Measurements from ENCODE around the gene SLC25A33.
A peak's percentile ranks its signal among the peaks of the same experiment; 100 is the strongest.

SLC25A33 gene

DNA sequence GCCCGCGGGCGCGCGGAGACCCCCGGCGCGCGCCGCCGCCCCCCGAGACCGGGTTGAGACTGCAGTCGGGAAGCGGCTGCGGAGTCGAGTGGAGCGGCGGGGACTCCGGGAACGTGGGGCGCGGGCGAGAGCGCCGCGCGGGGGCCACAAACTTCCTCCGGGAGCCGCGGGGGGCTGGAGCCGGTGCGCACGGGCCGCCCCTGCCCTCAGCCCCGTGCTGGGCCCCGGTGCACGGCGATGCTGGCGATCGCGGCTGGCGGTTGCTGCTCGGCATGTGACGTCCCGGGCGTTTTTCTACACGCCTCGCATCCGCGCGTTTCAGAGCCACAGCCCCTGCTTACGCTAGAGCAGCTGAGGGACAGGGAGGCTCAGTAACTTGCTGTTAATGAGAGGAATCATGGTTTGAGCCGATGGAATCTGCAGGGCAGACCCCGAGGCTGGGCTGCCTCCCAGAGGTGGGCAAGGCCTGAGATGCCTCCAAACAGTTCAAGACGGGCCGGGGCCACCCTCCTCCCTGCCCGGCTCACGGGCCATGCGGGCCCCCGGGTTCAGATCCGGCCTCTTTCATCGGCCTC lies 50.0 kb downstream of the SLC25A33 start:
- peak; percentile 27 to 32 for DNase-seq

DNA sequence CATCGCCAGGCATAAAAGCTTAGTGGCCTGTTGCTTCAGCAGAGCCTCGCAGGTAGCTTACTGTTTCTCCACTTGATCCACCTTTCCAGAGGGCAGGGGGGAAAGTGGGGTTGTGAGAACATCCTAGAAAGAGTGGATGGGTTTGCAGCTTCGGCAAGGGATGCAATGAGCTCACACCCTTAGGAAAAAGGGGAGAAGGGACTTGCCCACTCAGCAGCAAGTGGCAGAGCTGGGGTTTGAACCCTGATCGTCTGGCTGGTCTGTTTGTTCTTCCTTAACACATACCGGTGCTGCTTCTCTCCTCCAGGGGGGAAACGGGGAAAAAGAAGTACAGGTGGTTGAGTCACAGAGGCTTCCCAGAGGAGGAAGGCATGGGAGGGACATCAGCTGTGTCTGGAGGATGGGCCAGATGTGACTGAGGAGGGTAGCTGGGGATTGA lies 50.5 kb downstream of the SLC25A33 start:
- no peak for DNase-seq

DNA sequence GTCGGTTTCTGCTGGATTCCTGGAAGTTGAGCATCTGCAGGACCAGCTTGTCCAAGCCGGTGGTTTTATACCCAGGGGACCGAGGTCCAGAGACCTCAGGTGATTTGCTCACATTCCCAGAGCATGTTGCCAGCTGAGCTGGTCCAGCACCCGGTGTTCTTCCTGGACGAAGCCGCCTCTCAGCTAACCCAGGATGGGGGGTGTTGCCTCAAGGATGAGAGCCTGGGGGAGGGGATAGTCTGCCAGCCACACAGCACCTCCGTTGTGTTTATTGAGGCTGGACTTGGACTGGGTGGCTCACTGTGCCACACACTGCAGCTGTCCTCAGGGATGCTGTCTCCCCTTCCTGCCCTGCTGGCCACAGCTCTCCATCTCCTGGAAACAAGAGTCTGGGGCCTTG lies 50.9 kb downstream of the SLC25A33 start:
- no peak for DNase-seq

DNA sequence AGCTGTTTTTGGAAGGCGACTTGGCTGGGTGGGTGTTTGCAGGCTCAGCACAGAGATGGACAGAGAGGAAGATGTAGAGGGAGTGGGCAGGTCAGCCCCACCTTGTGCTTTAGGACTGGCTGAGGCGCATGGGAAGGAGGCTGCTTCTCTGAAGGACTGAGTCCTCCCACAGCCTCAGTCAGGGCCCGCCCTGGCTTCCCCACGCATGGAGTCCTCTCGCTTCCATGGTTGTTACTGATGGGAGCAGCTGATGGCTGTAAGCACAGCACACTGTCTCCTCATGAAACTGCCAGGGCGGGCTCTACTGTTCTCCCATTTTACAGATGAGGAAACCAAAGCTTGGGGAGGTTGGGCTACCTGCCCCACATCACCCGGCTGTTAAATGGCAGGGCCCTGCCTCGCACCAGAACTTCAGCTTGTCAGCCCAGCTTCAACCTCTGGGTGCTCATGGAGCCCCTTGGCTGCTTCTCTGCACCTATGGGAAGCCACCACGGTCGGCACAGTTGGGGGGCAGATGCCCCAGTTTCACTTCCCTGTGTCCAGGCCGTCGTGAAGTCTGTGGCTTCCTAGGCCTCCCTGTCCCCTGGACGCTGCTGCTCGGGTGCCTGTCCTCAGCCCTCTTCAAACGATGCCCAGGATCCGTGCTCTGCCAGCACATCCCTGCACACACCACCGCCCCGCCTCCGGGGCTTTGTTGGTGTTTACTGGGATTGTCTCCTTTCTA lies 51.8 kb downstream of the SLC25A33 start:
- no peak for DNase-seq

DNA sequence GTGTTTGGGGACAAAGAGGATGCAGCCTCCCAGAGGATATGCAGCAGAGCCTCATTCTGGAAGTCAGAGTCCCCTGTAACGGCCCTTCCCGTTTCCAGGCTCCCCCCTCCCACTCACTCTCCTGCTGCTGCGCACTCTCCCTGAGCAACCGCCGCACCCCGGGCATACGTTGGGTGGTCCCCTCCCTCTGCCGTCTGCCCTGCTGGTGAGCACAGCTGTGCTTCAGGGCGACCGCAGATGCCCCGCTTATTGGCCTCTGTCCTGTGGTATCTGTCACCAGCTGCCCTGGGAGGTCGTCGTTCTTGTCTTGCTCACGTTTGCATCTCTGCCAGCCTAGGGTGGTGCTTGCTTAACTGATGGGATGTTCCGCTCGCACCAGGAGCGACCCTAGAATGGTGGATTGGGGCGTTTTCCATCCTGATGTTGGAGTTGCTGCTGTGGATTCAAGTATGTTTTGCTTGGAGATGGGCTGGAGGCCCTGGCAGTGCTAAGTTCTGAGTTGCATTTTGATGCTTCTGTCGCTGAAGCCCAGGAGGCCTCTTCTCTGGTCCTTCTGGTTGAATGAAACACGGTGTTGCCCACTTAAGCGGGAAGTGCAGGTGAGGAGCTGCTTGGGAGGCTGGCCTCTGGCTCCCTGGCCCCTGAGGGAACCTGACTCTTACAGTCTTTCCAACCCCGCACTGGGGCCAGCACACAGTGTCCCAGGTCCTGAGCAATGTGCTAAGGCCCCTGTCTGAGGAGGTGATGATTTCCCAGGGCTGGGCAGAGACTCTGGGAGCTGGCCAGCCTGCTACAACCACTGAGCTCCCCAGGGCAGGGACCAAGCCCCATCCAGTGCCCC lies 52.6 kb downstream of the SLC25A33 start:
- DNase-seq = no peak

DNA sequence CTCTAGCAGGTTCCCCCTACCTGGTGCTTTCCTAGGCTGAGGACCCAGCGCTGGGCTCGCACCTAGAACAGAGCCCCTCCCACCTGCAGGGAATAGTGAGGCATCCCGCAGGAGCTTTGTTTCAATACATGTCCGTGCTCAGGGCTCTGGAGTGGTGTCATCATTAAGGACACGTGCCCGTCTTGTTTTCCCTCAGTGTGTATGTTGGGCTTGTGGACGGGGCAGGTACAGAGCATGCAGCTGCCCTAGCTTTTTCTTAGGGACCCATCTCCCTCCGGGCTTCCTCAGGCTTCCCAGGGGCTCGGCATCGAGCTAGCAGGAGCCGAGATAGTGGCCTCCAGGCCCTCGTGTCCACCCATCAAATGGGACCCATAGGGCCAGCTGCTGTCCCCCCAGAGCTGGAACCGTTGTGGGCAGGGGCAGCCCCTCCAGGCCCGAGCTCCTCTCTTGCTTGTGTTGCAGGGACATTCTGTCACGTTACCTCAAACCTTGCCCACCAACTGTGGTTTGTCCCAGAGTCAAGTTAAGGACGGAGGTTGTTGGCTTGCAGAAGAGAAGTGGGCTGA lies 53.3 kb downstream of the SLC25A33 start:
- DNase-seq = no peak

DNA sequence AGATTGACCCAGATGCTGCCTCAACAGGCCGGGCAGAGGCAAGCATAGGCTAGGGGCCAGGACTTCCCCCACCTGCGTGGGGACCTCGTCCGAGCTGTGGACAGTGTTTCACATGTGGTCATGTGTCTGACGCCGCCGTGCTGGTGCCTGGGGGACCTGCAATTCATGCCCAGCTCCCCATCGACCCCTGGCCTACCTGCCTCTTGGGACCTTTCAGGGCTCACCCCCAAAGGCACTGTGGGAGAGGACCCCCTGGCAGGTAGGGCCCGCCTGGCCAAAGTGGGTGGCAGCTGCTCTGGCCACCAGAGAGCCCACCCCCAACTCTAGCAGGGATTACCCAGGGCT lies 53.9 kb downstream of the SLC25A33 start:
- no peak for DNase-seq

DNA sequence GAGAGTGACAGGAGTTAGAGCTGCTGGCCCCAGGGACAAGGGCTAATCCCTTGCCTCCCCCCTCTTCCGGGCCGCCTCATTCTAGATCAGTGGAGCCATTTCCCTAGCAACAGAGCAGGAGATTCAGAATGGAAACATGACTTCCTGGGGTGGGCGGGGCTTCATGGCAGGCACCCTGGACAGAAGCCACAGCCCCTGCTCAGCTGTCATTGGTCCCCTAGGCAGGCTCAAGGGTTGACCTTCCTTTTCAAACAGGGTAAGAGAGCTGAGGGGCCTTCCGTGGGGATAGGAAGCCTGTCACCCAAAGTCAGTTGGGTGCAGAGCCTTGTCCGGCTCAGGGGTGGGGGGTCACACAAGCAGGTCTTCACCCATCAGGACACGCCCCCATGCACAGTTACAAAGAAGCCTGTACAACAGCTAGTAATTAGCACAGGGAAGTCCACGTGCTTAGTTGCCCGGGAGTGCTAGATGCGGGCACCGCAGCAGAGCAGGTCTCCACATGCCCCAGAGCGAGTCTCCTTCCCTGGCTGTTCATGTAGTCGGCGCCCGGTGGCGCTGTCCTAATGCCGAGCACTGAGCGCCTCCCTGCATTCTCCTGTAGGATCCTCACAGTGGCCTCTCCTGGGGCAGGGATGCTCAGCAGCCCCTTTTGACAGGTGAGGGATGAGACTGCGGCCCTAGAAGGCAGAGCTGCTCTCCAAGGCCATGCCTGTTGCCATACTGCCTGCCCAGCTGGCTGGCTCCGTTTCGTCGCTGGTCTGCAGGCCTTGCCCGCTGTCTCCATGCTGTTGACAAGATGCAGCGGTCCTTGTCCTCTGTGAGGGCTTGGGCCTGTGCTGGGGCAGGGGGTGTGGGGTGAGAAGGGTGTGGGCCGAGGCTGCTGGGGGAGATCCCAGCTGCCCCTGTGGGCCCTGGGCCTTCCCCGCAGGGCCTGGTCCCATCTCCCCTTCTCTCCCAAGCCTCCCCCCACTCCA lies 54.5 kb downstream of the SLC25A33 start:
- DNase-seq = peak; percentile 22 to 39

DNA sequence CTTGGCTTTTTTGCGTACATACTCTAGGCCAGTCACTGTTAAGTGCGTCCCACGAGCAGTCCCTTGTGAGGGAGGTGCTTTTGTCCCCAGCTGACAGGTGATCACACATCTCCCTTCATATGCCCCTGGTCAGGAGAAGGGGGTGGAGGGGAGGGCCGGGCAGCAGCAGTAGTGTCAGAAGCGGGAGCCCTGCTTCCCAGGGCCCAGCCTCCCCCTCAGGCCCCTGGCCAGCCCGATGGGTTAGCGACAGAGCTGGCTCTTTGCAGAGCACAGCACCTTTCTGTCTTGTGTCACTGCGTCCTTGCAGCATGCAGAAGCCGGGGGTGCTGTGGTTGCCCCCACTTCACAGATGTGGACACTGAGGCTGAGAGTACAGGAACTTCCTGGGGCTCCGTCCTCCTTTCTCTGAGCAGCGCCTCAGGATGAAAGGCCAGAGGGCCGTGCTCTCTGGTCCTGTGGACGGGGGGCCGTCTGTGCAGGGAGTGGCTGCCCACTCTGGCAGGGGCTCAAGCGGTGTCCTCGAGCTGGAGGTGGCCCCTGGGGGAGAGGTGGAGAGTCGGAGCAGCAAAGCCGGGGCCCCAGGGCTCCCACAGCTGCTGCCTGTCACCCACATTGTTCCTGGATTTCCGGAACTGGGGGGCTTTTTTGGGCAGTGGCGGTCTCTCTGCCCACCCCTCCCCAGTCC lies 55.3 kb downstream of the SLC25A33 start:
- no peak for DNase-seq

DNA sequence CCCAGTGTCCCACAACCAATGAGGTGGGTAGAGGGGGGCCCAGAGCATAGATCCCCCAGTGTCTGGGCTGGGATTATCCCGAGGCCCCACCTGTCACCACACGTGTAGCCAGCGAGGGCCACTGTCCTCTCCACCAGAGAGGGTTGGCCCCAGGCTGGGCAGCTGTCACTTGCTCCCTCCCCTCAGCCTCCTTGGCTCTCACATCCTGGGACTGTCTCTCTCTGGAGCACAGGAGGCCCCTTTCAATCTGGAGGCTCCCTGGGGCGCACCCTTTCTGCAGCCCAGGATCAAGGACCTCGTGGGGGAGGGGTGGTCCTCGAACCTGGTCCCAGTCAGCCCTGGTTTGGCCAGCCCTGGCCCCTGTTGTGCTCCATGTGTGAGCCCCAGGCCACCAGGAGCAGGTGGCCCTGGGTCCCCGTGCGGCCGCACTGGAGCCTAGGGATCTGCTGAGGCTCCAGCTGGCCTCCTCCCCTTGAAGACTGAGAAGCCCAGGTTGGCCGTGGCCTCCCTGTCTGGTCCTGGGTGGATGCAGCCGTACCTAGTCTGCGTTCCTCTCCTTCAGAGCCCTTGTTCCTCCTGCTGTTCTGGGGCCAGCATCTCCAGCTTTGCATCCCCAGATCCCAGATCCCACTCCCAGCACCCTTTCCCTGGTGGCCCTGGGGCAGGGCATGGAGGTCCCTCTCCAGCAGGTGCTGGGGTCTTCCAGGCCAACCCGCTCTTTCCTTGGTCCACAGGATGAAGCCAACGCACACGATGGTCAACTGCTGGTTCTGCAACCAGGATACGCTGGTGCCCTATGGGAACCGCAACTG lies 56.1 kb downstream of the SLC25A33 start:
- DNase-seq = no peak

DNA sequence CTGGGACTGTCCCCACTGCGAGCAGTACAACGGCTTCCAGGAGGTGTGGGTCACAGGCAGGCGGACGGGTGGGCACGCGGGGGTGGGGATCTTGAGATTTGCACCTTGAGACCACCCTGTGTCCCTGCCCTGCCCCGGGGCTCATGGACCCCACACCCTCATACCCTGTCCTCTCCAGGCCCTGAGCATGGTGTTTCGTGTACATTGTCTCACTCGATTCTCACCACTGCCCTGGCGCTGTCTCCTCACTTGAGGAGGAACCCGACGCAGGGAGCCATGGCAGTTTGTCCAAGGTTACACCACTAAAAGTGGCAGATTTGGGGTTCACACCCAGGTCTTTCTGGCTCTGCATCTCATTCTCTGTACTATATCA lies 56.7 kb downstream of the SLC25A33 start:
- DNase-seq = no peak

DNA sequence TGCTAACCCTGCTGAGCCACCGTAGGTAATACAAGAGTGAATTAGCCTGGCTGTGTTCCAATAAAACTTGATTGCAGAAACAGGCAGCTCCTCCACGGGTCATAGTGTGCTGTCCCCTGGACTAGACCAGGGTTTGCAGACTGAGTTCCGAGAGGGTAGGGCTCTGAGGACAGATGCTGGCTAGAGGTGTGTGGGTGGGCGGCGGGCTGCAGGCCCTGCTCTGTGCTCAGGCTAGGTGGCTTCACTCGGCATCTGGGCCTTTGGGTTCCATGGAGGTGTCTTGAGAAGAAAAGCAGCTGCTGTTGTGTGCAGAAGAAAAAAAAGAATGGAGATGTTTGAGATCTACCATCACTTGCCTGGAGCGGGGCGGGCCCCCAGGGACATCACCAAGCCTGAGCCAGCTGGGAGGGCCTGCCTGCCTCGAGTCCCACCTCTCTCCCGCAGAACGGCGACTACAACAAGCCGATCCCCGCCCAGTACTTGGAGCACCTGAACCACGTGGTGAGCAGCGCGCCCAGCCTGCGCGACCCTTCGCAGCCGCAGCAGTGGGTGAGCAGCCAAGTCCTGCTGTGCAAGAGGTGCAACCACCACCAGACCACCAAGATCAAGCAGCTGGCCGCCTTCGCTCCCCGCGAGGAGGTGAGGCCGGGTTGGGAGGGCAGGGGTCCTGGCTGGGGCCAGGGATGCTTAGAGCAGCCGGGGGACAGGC lies 57.3 kb downstream of the SLC25A33 start:
- DNase-seq = no peak

DNA sequence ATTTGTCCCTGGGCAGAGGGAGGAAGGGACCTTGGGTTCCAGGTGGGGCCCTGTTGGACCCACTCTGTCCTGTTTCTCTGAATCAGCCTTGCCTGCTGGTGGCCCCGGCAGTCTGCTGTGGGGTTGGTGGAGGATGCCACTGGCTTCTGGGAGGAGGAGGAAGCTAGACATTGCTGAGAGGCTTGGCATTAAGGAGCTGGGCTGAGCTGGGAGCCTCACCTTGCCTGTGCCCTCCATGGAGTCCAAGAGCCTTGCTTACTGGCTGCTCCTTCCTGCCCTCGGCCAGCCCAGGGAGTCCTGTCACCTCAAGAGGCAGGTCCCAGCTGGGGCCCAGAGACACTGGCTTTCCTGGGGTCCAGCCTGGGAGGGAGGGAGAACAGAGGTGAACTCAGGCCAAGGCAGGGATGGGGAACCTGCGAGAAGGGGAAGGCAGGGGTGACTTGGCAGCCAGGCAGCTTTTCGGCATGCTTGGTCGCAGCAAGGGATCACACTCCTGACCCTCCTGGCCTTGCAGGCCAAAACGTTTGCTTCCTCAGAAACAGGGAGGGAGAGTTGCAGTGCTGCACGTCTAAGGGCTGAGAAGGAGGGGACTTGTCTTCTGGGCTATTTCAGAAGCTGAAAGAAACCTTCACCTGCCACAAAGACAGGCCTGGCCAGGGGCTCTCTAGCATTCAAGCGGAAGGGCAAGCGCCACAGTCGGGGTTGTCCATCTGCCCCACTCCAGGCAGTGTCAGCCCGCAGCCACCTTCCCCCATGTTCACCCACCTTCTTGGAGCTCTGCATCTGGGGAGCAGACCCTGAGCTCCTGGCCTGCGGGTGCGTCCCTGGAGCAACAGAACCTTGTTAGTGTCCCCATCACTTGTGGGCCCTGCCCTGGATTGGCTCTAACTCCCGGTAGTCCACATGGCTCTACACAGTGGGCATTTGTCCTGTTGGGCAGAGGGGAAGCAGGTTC lies 58.4 kb downstream of the SLC25A33 start:
- DNase-seq = no peak

DNA sequence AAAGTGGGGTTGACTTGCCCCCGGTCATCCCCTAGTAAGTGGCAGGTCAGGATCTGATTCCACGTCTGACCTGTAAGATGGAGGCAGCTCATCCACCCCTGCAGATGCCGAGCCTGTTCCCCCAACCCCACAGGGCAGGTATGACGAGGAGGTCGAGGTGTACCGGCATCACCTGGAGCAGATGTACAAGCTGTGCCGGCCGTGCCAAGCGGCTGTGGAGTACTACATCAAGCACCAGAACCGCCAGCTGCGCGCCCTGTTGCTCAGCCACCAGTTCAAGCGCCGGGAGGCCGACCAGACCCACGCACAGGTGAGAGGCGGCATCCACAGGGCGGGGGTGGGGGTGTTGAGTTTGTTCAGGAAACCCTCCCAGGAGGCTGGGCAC lies 59.0 kb downstream of the SLC25A33 start:
- DNase-seq = no peak

DNA sequence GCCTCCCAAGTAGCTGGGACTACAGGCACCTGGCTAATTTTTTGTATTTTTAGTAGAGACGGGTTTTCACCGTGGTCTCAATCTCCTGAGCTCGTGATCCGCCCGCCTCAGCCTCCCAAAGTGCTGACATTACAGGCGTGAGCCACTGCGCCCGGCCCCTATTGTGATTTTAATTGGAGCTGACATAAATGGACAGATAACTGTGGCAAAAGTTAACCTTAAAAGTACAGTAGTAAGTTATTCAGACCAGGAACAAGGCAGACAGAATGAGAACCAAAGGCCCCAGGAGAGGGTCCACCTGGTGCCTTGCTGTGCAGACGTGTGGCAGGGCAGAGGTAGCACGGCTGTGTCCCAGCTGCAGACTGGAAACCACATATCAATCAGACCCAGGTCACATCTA lies 60.5 kb downstream of the SLC25A33 start:
- no peak for DNase-seq

DNA sequence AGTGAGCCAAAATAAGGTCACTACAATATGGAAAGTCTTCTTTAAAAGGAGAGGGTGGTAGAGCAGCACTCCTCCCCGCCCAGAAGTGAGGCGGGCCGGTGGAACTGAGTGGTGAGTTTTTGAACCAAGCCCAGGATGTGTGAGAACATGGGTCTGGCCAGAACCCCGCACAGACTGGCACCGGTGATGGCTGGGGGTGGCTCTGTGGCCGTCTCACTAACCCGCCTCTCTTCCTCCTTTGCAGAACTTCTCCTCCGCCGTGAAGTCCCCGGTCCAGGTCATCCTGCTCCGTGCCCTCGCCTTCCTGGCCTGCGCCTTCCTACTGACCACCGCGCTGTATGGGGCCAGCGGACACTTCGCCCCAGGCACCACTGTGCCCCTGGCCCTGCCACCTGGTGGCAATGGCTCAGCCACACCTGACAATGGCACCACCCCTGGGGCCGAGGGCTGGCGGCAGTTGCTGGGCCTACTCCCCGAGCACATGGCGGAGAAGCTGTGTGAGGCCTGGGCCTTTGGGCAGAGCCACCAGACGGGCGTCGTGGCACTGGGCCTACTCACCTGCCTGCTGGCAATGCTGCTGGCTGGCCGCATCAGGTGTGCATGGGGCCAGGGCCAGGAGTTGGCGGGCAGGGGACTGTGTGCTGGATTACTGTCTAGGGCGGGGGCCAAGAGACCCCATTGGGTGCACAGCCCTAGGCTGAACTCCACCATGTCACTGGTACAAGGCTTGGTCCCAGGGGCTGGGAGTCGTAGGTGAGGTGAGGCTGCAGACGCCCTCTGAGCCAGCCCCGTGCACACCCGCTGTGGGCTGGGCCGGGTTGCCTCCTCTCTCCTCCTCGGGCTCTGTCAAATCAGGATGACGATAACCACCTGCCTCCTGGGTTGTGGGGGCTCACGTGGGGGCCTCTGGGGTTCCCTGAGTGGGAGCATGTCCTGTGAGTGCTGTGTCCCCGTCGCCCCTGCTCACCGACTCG lies 61.9 kb downstream of the SLC25A33 start:
- no peak for DNase-seq

DNA sequence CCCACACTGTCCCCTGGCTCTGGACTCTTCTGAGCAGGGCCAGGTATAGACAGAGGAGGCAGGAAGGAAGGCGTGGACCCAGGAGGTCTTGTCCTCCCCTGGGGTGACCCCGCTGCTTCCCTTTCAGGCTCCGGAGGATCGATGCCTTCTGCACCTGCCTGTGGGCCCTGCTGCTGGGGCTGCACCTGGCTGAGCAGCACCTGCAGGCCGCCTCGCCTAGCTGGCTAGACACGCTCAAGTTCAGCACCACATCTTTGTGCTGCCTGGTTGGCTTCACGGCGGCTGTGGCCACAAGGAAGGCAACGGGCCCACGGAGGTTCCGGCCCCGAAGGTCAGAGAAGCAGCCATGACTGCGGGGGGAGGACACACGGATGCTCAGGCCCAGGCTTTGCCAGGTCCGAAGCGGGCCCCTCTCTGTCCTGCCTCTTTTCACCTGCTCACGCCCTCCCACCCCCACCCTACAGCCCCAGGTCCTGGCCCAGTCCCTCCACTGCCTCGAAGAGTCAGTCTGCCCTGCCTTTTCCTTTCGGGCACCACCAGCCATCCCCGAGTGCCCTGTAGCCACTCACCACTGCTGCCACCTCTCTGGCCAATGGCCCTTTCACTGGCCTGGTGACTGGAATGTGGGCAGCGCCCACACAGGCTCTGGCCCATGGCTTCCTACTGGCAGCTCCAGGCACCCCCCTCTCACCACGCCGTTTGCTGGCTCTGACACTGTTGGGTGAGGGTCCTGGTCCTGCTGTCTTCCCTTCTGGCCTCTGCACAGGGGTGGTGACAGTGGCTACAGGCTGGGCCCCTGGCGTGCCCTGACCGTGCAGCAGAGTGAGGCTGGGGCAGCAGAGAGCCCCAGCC lies 62.9 kb downstream of the SLC25A33 start:
- DNase-seq = no peak
